Thyroid gland (tissue), 4 donors: Measurements from ENCODE around the gene VPS26A.
A peak's percentile ranks its signal among the peaks of the same experiment; 100 is the strongest.

Experiments
- POLR2A ChIP-seq, 2 donors: fragments of 450-650 bp; IDR thresholded peaks; one replicate each; pipeline ENCODE4 v1.6.1; 2017; ENCODE audit warnings: antibody characterized with exemption in 2 of 2, mild to moderate bottlenecking in 2 of 2, moderate library complexity in 1 of 2
- TF ChIP-seq, protein P1 (sequence below), 6 experiments: fragments of 200-600 bp in 3 of 6; fragments of 450-650 bp in 3 of 6; sonication (generic) in 3 of 6; IDR thresholded peaks; one replicate each; pipeline ENCODE4 v1.5.1; 2016 to 2019; ENCODE audit warnings: antibody characterized with exemption in 6 of 6, mild to moderate bottlenecking in 2 of 6, inconsistent platforms in 1 of 6, moderate library complexity in 1 of 6

DNA sequence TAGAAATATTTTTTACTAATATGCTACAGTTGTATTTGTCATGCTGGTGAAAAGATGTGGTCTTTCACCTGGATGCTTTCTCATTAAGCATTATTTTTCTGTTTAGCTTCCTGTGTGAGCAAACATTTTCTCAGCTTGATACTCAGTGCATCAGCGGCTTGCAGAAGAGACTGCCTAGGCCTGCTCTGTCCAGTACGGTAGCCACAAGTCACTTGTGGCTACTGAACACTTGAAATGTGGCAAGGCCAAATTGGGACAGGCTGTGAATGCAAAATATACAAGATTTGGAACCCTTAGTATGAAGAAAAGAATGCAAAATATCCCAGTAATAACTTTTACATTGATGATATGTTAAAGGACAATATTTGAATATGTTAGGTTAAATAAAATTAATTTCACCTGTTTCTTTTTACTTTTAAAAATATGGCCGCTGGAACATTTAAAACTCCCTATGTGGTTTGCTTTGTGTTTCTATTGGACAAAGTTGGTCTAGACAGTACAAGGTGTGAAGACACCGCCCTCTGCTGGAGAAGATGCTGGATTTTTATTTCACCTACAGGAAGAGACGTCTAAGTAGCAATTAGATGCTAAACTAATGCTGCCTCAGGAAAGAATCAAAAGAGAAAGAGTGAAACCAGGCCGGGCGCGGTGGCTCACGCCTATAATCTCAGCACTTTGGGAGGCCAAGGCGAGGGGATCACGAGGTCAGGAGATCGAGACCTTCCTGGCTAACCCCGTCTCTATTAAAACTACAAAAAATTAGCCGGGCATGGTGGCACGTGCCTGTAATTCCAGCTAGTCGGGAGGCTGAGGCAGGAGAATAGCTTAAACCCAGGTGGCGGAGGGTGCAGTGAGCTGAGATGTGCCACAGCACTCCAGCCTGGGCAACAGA is 30.8 kb upstream of the VPS26A start:
- TF ChIP-seq, protein P1, sequence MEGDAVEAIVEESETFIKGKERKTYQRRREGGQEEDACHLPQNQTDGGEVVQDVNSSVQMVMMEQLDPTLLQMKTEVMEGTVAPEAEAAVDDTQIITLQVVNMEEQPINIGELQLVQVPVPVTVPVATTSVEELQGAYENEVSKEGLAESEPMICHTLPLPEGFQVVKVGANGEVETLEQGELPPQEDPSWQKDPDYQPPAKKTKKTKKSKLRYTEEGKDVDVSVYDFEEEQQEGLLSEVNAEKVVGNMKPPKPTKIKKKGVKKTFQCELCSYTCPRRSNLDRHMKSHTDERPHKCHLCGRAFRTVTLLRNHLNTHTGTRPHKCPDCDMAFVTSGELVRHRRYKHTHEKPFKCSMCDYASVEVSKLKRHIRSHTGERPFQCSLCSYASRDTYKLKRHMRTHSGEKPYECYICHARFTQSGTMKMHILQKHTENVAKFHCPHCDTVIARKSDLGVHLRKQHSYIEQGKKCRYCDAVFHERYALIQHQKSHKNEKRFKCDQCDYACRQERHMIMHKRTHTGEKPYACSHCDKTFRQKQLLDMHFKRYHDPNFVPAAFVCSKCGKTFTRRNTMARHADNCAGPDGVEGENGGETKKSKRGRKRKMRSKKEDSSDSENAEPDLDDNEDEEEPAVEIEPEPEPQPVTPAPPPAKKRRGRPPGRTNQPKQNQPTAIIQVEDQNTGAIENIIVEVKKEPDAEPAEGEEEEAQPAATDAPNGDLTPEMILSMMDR (IDR thresholded peaks at IDR 0.05): peak; percentile 56 to 79 (median 69)
- no peak for TF ChIP-seq POLR2A (IDR thresholded peaks at IDR 0.05)
